Neutrophil (primary cell): Measurements from ENCODE around the gene ACOX1.

Source experiments
- H3K27ac ChIP-seq: fragments of 200-600 bp; sonication (generic); 2 replicates; pipeline ENCODE4 v1.5.1; 2016; ENCODE audit warnings: mild to moderate bottlenecking, moderate library complexity
- H3K27me3 ChIP-seq: fragments of 200-600 bp; sonication (generic); 2 replicates; pipeline ENCODE4 v1.6.0; 2016; ENCODE audit warnings: mild to moderate bottlenecking
- H3K36me3 ChIP-seq: fragments of 200-600 bp; sonication (generic); 2 replicates; pipeline ENCODE4 v1.5.1; 2017
- H3K4me1 ChIP-seq, 2 experiments: fragments of 200-600 bp in 1 of 2; sonication (generic) in 1 of 2; 1 replicate in 1 of 2; 2 replicates in 1 of 2; pipeline versions ENCODE4 v1.5.1 to v1.6.1; 2013 to 2016; ENCODE audit warnings: low read depth in 1 of 2, low read length in 1 of 2, mild to moderate bottlenecking in 1 of 2, moderate library complexity in 1 of 2; ENCODE audit not compliant: control insufficient read depth in 1 of 2, insufficient read depth in 1 of 2
- H3K4me3 ChIP-seq, 2 experiments: fragments of 200-600 bp in 1 of 2; sonication (generic) in 1 of 2; 1 replicate in 1 of 2; 2 replicates in 1 of 2; pipeline ENCODE4 v1.5.1; 2013 to 2016; ENCODE audit warnings: low read depth in 1 of 2, low read length in 1 of 2, mild to moderate bottlenecking in 1 of 2, moderate library complexity in 1 of 2
- H3K9me3 ChIP-seq: fragments of 200-600 bp; sonication (generic); 2 replicates; pipeline ENCODE4 v1.5.1; 2016
- CTCF ChIP-seq: fragments of 200-600 bp; sonication (generic); IDR thresholded peaks from 2 replicates; pipeline ENCODE4 v1.5.1; 2016; ENCODE audit warnings: antibody characterized with exemption

Gene ACOX1

GRCh38 chr17:75983501-75984181 is 4.7 kb upstream of the ACOX1 start:
- H3K27ac ChIP-seq = no peak overlapping the region
- TF ChIP-seq CTCF = no peak
- H3K4me1 ChIP-seq = peaks cover 11 to 19% of the 10 kb centered on the region in 2 experiments

GRCh38 chr17:75981019-75981615 is 2.2 kb upstream of the ACOX1 start:
- H3K36me3 ChIP-seq = peaks cover 14% of the 10 kb centered on the region
- H3K27ac ChIP-seq = peak overlapping the region; percentile 98
- no peak overlapping the region for H3K4me3 ChIP-seq
- H3K4me1 ChIP-seq = peaks cover 28 to 43% of the 10 kb centered on the region in 2 experiments
- no peaks in the 10 kb centered on the region for H3K9me3 ChIP-seq
- TF ChIP-seq CTCF = no peak
- H3K27me3 ChIP-seq = no peaks in the 10 kb centered on the region

More at GRCh38 chr17:75983501-75984181, 4.7 kb upstream of the ACOX1 start:
- H3K36me3 ChIP-seq = no peaks in the 10 kb centered on the region
- no peak overlapping the region for H3K4me3 ChIP-seq
- no peaks in the 10 kb centered on the region for H3K27me3 ChIP-seq
- H3K9me3 ChIP-seq = no peaks in the 10 kb centered on the region

- Histone ChIP-seq H3K27me3 (no peaks in the 10 kb centered on the region), H3K36me3 (peaks cover 22% of the 10 kb centered on the region), H3K4me1 (peaks cover 35 to 50% of the 10 kb centered on the region in 2 experiments), H3K9me3 (no peaks in the 10 kb centered on the region), H3K27ac (peak overlapping the region; percentile 98), H3K4me3 (peak overlapping the region; percentile 97 to 100)
- no peak for TF ChIP-seq CTCF
These were observed 1.4 kb upstream of the ACOX1 start for GRCh38 chr17:75980188-75981018.

- H3K9me3 ChIP-seq = no peaks in the 10 kb centered on the region
These were observed 780 bp upstream of the ACOX1 start for GRCh38 chr17:75979705-75980187.

More at GRCh38 chr17:75979705-75980187, 780 bp upstream of the ACOX1 start:
- Histone ChIP-seq H3K36me3 (peaks cover 25% of the 10 kb centered on the region), H3K4me1 (peaks cover 39 to 55% of the 10 kb centered on the region in 2 experiments), H3K4me3 (peak overlapping the region; percentile 97 to 100), H3K27me3 (no peaks in the 10 kb centered on the region), H3K27ac (peak overlapping the region; percentile 98)
- no peak for TF ChIP-seq CTCF
